Measurements from ENCODE around the gene TGFBR3. TPM values are rescaled to one million over a fixed set of nuclear protein-coding genes. Genes with fewer than 3 reads are reported as not detected.

The TGFBR3 gene
- total and polyA plus RNA-seq, 2 of the 8 experiments (the other 6 are each of a cell fraction or from before 2014, with no cell fraction given), result 2.0 to 6.1 TPM

- CTCF ChIA-PET (ENCODE audit: partially characterized antibody), result no interaction called here
- no peak overlapping the region for H4K5ac ChIP-seq (ENCODE audit: insufficient read length, low read depth, low read length)
- no peak overlapping the region for H4K91ac ChIP-seq (replicated peaks; ENCODE audit: insufficient read length, low read length)
- no peak overlapping the region for H3K23ac ChIP-seq (ENCODE audit: insufficient read length)
- H3K18ac ChIP-seq (ENCODE audit: extremely low read depth, low read length), result no peak overlapping the region
- no peaks in the 10 kb centered on the region; a peak in 1 of 4 replicates for H3K79me2 ChIP-seq (ENCODE audit: control insufficient read depth in 1 of 2, insufficient read depth in 2 of 2, low read length in 2 of 2)
- no peak overlapping the region for H2BK15ac ChIP-seq (ENCODE audit: low read length)
- no peaks in the 10 kb centered on the region for H3K36me3 ChIP-seq (ENCODE audit: control insufficient read depth in 2 of 4, insufficient read depth in 4 of 4, low read length in 3 of 4)
- no peaks in the 10 kb centered on the region for H3K9me3 ChIP-seq (ENCODE audit: insufficient read depth in 2 of 2, low read depth in 1 of 2, low read length in 1 of 2)
- H3K4ac ChIP-seq (replicated peaks; ENCODE audit: insufficient read length, low read depth, low read length), result no peak overlapping the region
- no peak overlapping the region for H3K9ac ChIP-seq (replicated peaks in 1 of 4; ENCODE audit: extremely low read depth in 1 of 4, low read depth in 3 of 4, low read length in 3 of 4)
- no peaks in the 10 kb centered on the region for H4K20me1 ChIP-seq (replicated peaks in 1 of 2; ENCODE audit: control insufficient read depth in 1 of 2, insufficient read depth in 2 of 2, low read length in 2 of 2)
- H2AFZ ChIP-seq (ENCODE audit: low read length), result no peak overlapping the region
- no peak overlapping the region for H4K8ac ChIP-seq (ENCODE audit: extremely low read depth, insufficient read depth, low read length)
- H3K23me2 ChIP-seq (ENCODE audit: low read depth, low read length), result no peaks in the 10 kb centered on the region
- H2BK20ac ChIP-seq (ENCODE audit: low read length), result no peak overlapping the region
- no peak overlapping the region for H2BK5ac ChIP-seq (ENCODE audit: low read depth, low read length)
- DNase-seq (ENCODE audit: low read depth in 1 of 2, low spot score in 2 of 2), result no peak
- H3K27ac ChIP-seq (ENCODE audit: low read depth, low read length), result no peak overlapping the region
- 91% methylated on average over 2 of the region's 2 CpGs; no CpG with 5 or more reads in 1 of the 2 experiments for WGBS, 2 experiments (ENCODE audit: extremely low coverage in 1 of 2, insufficient coverage in 1 of 2, insufficient read length in 1 of 2, insufficient replicate concordance in 2 of 2, low coverage in 1 of 2, low lambda C conversion rate in 2 of 2, missing lambda C conversion rate in 1 of 2)
- H2BK12ac ChIP-seq (ENCODE audit: low read depth, low read length), result no peak overlapping the region
- no peaks in the 10 kb centered on the region for H3K79me1 ChIP-seq (ENCODE audit: low read depth, low read length)
- no peak for FAIRE-seq
- no peaks in the 10 kb centered on the region for H3K27me3 ChIP-seq (replicated peaks in 1 of 4; ENCODE audit: control insufficient read depth in 3 of 4, extremely low read depth in 1 of 4, insufficient read depth in 3 of 4, low read length in 3 of 4)
- no peak overlapping the region for H2AK5ac ChIP-seq (ENCODE audit: low read depth, low read length)
- H3K4me2 ChIP-seq (ENCODE audit: insufficient read depth in 1 of 2, low read depth in 2 of 2, low read length in 2 of 2), result no peak overlapping the region
- no peak overlapping the region for H3K4me3 ChIP-seq (ENCODE audit: extremely low read depth in 1 of 4, insufficient read depth in 2 of 4, low read depth in 3 of 4, low read length in 4 of 4)
- H3K14ac ChIP-seq (ENCODE audit: insufficient read length), result no peak overlapping the region
- POLR2A ChIA-PET (ENCODE audit: partially characterized antibody), result no interaction called here
- no peaks in the 10 kb centered on the region for H3K4me1 ChIP-seq (replicated peaks in 1 of 4; ENCODE audit: control insufficient read depth in 3 of 4, insufficient read depth in 4 of 4, low read length in 3 of 4)
- H2BK120ac ChIP-seq (replicated peaks; ENCODE audit: low read depth, low read length), result no peak overlapping the region
- H3K56ac ChIP-seq (replicated peaks; ENCODE audit: insufficient read length, low read depth, low read length), result no peak overlapping the region
- TF ChIP-seq BRCA1 (IDR thresholded peaks at IDR 0.05; ENCODE audit: low read depth, low read length), result no peak
- no peak for TF ChIP-seq RFX5 (IDR thresholded peaks at IDR 0.05; ENCODE audit: borderline replicate concordance, low read depth, low read length)
- TF ChIP-seq EZH2 (IDR thresholded peaks at IDR 0.05; ENCODE audit: low read depth, low read length, severe bottlenecking), result no peak
- TF ChIP-seq CREB1 (IDR thresholded peaks at IDR 0.05), result no peak
- no peak for TF ChIP-seq SRF (IDR thresholded peaks at IDR 0.05; ENCODE audit: low read depth, low read length)
- no peak for TF ChIP-seq POU5F1 (IDR thresholded peaks at IDR 0.05; ENCODE audit: low read depth, low read length)
- TF ChIP-seq E2F6 (IDR thresholded peaks at IDR 0.05), result no peak
These were observed 28.3 kb downstream of the TGFBR3 start for GRCh38 chr1:91857557-91858239.

Data from H1 (cell line).